H9 (cell line): ENCODE results near the gene HNRNPA3. TPM values are rescaled to one million over a fixed set of nuclear protein-coding genes. Genes with fewer than 3 reads are reported as not detected.

Experiments
- DNase-seq: peaks from one replicate; pipeline ENCODE4 v3.0.0-alpha.2; 2017
- H2AFZ ChIP-seq: one replicate; pipeline ENCODE4 v1.6.1; 2013; ENCODE audit warnings: mild to moderate bottlenecking, low read length, control low read depth, moderate library complexity
- H2AK5ac ChIP-seq: 2 replicates; pipeline ENCODE4 v1.6.1; 2013; ENCODE audit warnings: low read length, control low read depth, mixed read lengths; ENCODE audit not compliant: insufficient read length
- H2BK120ac ChIP-seq: one replicate; pipeline ENCODE4 v1.6.1; 2013; ENCODE audit warnings: low read depth, mild to moderate bottlenecking, low read length, control low read depth, inconsistent platforms; ENCODE audit not compliant: poor library complexity, severe bottlenecking
- H2BK12ac ChIP-seq: 2 replicates; pipeline ENCODE4 v1.6.1; 2013; ENCODE audit warnings: low read length, control low read depth, mixed read lengths, low read depth; ENCODE audit not compliant: insufficient read length
- H2BK15ac ChIP-seq: 2 replicates; pipeline ENCODE4 v1.6.1; 2013; ENCODE audit warnings: low read depth, low read length, control low read depth
- H2BK20ac ChIP-seq: one replicate; pipeline ENCODE4 v1.6.1; 2013; ENCODE audit warnings: low read depth, mild to moderate bottlenecking, low read length, control low read depth, inconsistent platforms; ENCODE audit not compliant: poor library complexity, severe bottlenecking
- H2BK5ac ChIP-seq: 2 replicates; pipeline ENCODE4 v1.6.1; 2013; ENCODE audit warnings: low read length, control low read depth, mixed read lengths; ENCODE audit not compliant: insufficient read length
- H3K14ac ChIP-seq: 2 replicates; pipeline ENCODE4 v1.6.1; 2013; ENCODE audit warnings: low read length, control low read depth; ENCODE audit not compliant: insufficient read depth
- H3K18ac ChIP-seq: 2 replicates; pipeline ENCODE4 v1.6.1; 2013; ENCODE audit warnings: low read depth, mild to moderate bottlenecking, mixed read lengths, low read length, control low read depth; ENCODE audit not compliant: insufficient read length
- H3K23ac ChIP-seq: 2 replicates; pipeline ENCODE4 v1.6.1; 2013; ENCODE audit warnings: low read length, control low read depth, mixed read lengths, low read depth; ENCODE audit not compliant: insufficient read length
- H3K23me2 ChIP-seq: 2 replicates; pipeline ENCODE4 v1.6.1; 2013; ENCODE audit warnings: low read depth, mild to moderate bottlenecking, mixed read lengths, low read length, control low read depth; ENCODE audit not compliant: insufficient read length, poor library complexity, severe bottlenecking
- H3K27ac ChIP-seq: 2 replicates; pipeline ENCODE4 v1.5.1; 2013; ENCODE audit warnings: low read length, control low read depth, mixed read lengths, low read depth; ENCODE audit not compliant: insufficient read length
- H3K27me3 ChIP-seq: 2 replicates; pipeline ENCODE4 v1.6.1; 2013; ENCODE audit warnings: low read length, control low read depth, inconsistent platforms; ENCODE audit not compliant: insufficient read depth
- H3K4ac ChIP-seq: 2 replicates; pipeline ENCODE4 v1.6.1; 2013; ENCODE audit warnings: low read depth, mild to moderate bottlenecking, control low read depth, inconsistent platforms, low read length, moderate library complexity
- H3K4me1 ChIP-seq: 2 replicates; pipeline ENCODE4 v1.6.1; 2013; ENCODE audit warnings: low read length, control low read depth, inconsistent platforms; ENCODE audit not compliant: insufficient read depth
- H3K4me2 ChIP-seq: 2 replicates; pipeline ENCODE4 v1.6.1; 2013; ENCODE audit warnings: low read length, control low read depth, mixed read lengths; ENCODE audit not compliant: insufficient read length, insufficient read depth
- H3K56ac ChIP-seq: 2 replicates; pipeline ENCODE4 v1.6.1; 2013; ENCODE audit warnings: low read depth, mild to moderate bottlenecking, mixed read lengths, low read length, control low read depth; ENCODE audit not compliant: insufficient read length
- H3K79me1 ChIP-seq: 2 replicates; pipeline ENCODE4 v1.6.1; 2013; ENCODE audit warnings: low read depth, mild to moderate bottlenecking, moderate library complexity, low read length, control low read depth, inconsistent platforms; ENCODE audit not compliant: insufficient read depth, poor library complexity, severe bottlenecking
- H3K79me2 ChIP-seq: 2 replicates; pipeline ENCODE4 v1.6.1; 2013; ENCODE audit warnings: low read length, control low read depth, inconsistent platforms; ENCODE audit not compliant: insufficient read depth
- H3K9ac ChIP-seq: 2 replicates; pipeline ENCODE4 v1.6.1; 2013; ENCODE audit warnings: low read length, control low read depth, mixed read lengths; ENCODE audit not compliant: insufficient read length; ENCODE audit errors: extremely low read depth
- H3K9me3 ChIP-seq: one replicate; pipeline ENCODE4 v1.6.1; 2013; ENCODE audit warnings: low read depth, low read length, inconsistent platforms; ENCODE audit not compliant: control insufficient read depth
- H3T11ph ChIP-seq: one replicate; pipeline ENCODE4 v1.6.1; 2013; ENCODE audit warnings: mild to moderate bottlenecking, low read length, control low read depth, inconsistent platforms
- H4K20me1 ChIP-seq: one replicate; pipeline ENCODE4 v1.6.1; 2013; ENCODE audit not compliant: control insufficient read depth, insufficient read length, insufficient read depth
- H4K5ac ChIP-seq: 2 replicates; pipeline ENCODE4 v1.6.1; 2013; ENCODE audit warnings: low read depth, mild to moderate bottlenecking, mixed read lengths, low read length, control low read depth; ENCODE audit not compliant: insufficient read length
- H4K8ac ChIP-seq: replicated peaks from 2 replicates; pipeline ENCODE4 v1.6.1; 2013; ENCODE audit warnings: low read length, control low read depth, mixed read lengths, low read depth; ENCODE audit not compliant: insufficient read length
- H4K91ac ChIP-seq: 2 replicates; pipeline ENCODE4 v1.6.1; 2013; ENCODE audit warnings: low read depth, mild to moderate bottlenecking, moderate library complexity, mixed read lengths, low read length, control low read depth; ENCODE audit not compliant: insufficient read length
- H3K27ac Mint-ChIP-seq, 3 experiments: 2 replicates in 2 of 3; 3 replicates in 1 of 3; pipeline ENCODE4 v1.8.0; 2020 to 2021; ENCODE audit warnings: mixed read lengths in 3 of 3, mild to moderate bottlenecking in 1 of 3, moderate library complexity in 1 of 3
- H3K27me3 Mint-ChIP-seq: 2 replicates; pipeline ENCODE4 v1.8.0; 2021; ENCODE audit warnings: low read depth, mild to moderate bottlenecking, moderate library complexity, mixed read lengths
- H3K36me3 Mint-ChIP-seq, 3 experiments: 2 replicates in 2 of 3; 3 replicates in 1 of 3; pipeline ENCODE4 v1.8.0; 2020 to 2021; ENCODE audit warnings: low read depth in 3 of 3, mixed read lengths in 3 of 3; ENCODE audit not compliant: insufficient read depth in 1 of 3
- H3K4me1 Mint-ChIP-seq, 2 experiments: 2 replicates each; pipeline ENCODE4 v1.8.0; 2020; ENCODE audit warnings: mixed read lengths in 2 of 2
- H3K4me3 Mint-ChIP-seq, 2 experiments: 2 replicates in 1 of 2; 3 replicates in 1 of 2; pipeline ENCODE4 v1.8.0; 2020 to 2021; ENCODE audit warnings: mild to moderate bottlenecking in 2 of 2, mixed read lengths in 2 of 2, moderate library complexity in 1 of 2
- H3K9me3 Mint-ChIP-seq, 2 experiments: 2 replicates in 1 of 2; 3 replicates in 1 of 2; pipeline ENCODE4 v1.8.0; 2020; ENCODE audit warnings: mild to moderate bottlenecking in 2 of 2, mixed read lengths in 2 of 2, moderate library complexity in 1 of 2
- WGBS: extraction: QIAGEN DNeasy Blood & Tissue Kit; methylation state at CpG from one replicate; pipeline ENCODE4 v1.1.7; 2013; ENCODE audit warnings: missing lambda C conversion rate, low lambda C conversion rate, mixed read lengths; ENCODE audit not compliant: insufficient read length; ENCODE audit errors: extremely low coverage; 5-methylcytosine and 5-hydroxymethylcytosine counted together
- total RNA-seq: library from RNA; stranded (reverse); gene quantifications from 2 replicates; pipeline ENCODE4 v1.2.1, GENCODE V29; 2021
- TF ChIP-seq, protein P1 (sequence below): fragments of 200-600 bp; sonication (generic); conservative IDR thresholded peaks from 3 replicates; pipeline ENCODE4 v1.8.0; 2021; ENCODE audit warnings: antibody characterized with exemption, mild to moderate bottlenecking

The HNRNPA3 gene
- total RNA-seq, 1 experiment from 2014 or later, result 405 TPM

GRCh38 chr2:177207101-177207500, 5.5 kb upstream of the HNRNPA3 start:
- no peak for DNase-seq
- Histone ChIP-seq H3K4me1 (no peaks in the 10 kb centered on the region; the same call in 1 of the 2 replicates), H3K23me2 (peaks cover 5% of the 10 kb centered on the region), H2AK5ac (no peak overlapping the region), H2AFZ (no peak overlapping the region), H3K9me3 (no peaks in the 10 kb centered on the region), H2BK120ac (no peak overlapping the region), H3K14ac (no peak overlapping the region), H3K4me2 (no peak overlapping the region), H4K91ac (no peak overlapping the region), H2BK5ac (no peak overlapping the region), H3K4ac (no peak overlapping the region), H4K8ac (no peak overlapping the region), H3K79me1 (no peaks in the 10 kb centered on the region), H2BK20ac (no peak overlapping the region), H3K18ac (no peak overlapping the region), H2BK12ac (no peak overlapping the region), H3T11ph (no peak overlapping the region), H3K27ac (no peak overlapping the region), H3K23ac (no peak overlapping the region), H4K20me1 (no peaks in the 10 kb centered on the region), H2BK15ac (no peak overlapping the region), H4K5ac (no peak overlapping the region), H3K9ac (no peak overlapping the region), H3K27me3 (no peaks in the 10 kb centered on the region; the same call in 1 of the 2 replicates), H3K56ac (no peak overlapping the region), H3K79me2 (peaks cover 3% of the 10 kb centered on the region; the same call in 1 of the 2 replicates)
- no peaks in the 10 kb centered on the region for H3K9me3 Mint-ChIP-seq
- H3K4me3 Mint-ChIP-seq, result no peak overlapping the region
- no peak overlapping the region for H3K27ac Mint-ChIP-seq
- H3K36me3 Mint-ChIP-seq, result no peaks in the 10 kb centered on the region; a peak in 2 of 7 replicates
- H3K4me1 Mint-ChIP-seq, result peaks cover 42 to 52% of the 10 kb centered on the region in 2 experiments
- TF ChIP-seq, protein P1, sequence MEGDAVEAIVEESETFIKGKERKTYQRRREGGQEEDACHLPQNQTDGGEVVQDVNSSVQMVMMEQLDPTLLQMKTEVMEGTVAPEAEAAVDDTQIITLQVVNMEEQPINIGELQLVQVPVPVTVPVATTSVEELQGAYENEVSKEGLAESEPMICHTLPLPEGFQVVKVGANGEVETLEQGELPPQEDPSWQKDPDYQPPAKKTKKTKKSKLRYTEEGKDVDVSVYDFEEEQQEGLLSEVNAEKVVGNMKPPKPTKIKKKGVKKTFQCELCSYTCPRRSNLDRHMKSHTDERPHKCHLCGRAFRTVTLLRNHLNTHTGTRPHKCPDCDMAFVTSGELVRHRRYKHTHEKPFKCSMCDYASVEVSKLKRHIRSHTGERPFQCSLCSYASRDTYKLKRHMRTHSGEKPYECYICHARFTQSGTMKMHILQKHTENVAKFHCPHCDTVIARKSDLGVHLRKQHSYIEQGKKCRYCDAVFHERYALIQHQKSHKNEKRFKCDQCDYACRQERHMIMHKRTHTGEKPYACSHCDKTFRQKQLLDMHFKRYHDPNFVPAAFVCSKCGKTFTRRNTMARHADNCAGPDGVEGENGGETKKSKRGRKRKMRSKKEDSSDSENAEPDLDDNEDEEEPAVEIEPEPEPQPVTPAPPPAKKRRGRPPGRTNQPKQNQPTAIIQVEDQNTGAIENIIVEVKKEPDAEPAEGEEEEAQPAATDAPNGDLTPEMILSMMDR, result no peak
- no CpG with 5 or more reads among the region's 2 CpGs for WGBS
- H3K27me3 Mint-ChIP-seq, result peaks cover 3% of the 10 kb centered on the region; the same call in 1 of the 2 replicates
